RWPE2 (cell line): Measurements from ENCODE around the gene GIGYF1.
A peak's percentile ranks its signal among the peaks of the same experiment; 100 is the strongest.
"Not testable (repeated sequence)": the region's sequence is repeated elsewhere in the genome, so short reads cannot be mapped to it uniquely, and the experiment has no call there.

Source experiments
- ATAC-seq: fragments of 200-7000 bp; cut with Tn5 transposase; 3 replicates; pipeline ENCODE4 v1.9.1; 2021; ENCODE audit warnings: low read depth
- DNase-seq: peaks from one replicate; pipeline ENCODE4 v3.0.0-alpha.2; 2020; ENCODE audit warnings: low spot score
- H3K27ac ChIP-seq: fragments of 450-650 bp; 2 replicates; pipeline ENCODE4 v1.5.1; 2017; ENCODE audit warnings: mild to moderate bottlenecking; ENCODE audit not compliant: poor library complexity, severe bottlenecking
- H3K27me3 ChIP-seq: fragments of 250-450 bp; sonication (Bioruptor Pico); 2 replicates; pipeline ENCODE4 v1.5.1; 2021; ENCODE audit warnings: mild to moderate bottlenecking, moderate library complexity; ENCODE audit not compliant: insufficient read depth, poor library complexity, severe bottlenecking
- H3K36me3 ChIP-seq: fragments of 250-450 bp; sonication (Bioruptor Pico); 2 replicates; pipeline ENCODE4 v1.5.1; 2020; ENCODE audit warnings: low read depth, mild to moderate bottlenecking, moderate library complexity
- H3K4me1 ChIP-seq: fragments of 250-450 bp; sonication (Bioruptor Pico); 2 replicates; pipeline ENCODE4 v1.5.1; 2021; ENCODE audit warnings: mild to moderate bottlenecking, moderate library complexity; ENCODE audit not compliant: insufficient read depth, poor library complexity, severe bottlenecking
- H3K4me3 ChIP-seq: fragments of 250-450 bp; sonication (Bioruptor Pico); 2 replicates; pipeline ENCODE4 v1.5.1; 2021; ENCODE audit warnings: mild to moderate bottlenecking, moderate library complexity; ENCODE audit not compliant: severe bottlenecking
- H3K9me3 ChIP-seq: fragments of 250-450 bp; sonication (Bioruptor Pico); 2 replicates; pipeline ENCODE4 v1.5.1; 2021; ENCODE audit warnings: mild to moderate bottlenecking, moderate library complexity; ENCODE audit not compliant: severe bottlenecking
- CTCF ChIP-seq: fragments of 450-650 bp; IDR thresholded peaks from one replicate; pipeline ENCODE4 v1.5.1; 2017; ENCODE audit warnings: mild to moderate bottlenecking, moderate library complexity; ENCODE audit not compliant: poor library complexity, severe bottlenecking

The GIGYF1 gene

DNA sequence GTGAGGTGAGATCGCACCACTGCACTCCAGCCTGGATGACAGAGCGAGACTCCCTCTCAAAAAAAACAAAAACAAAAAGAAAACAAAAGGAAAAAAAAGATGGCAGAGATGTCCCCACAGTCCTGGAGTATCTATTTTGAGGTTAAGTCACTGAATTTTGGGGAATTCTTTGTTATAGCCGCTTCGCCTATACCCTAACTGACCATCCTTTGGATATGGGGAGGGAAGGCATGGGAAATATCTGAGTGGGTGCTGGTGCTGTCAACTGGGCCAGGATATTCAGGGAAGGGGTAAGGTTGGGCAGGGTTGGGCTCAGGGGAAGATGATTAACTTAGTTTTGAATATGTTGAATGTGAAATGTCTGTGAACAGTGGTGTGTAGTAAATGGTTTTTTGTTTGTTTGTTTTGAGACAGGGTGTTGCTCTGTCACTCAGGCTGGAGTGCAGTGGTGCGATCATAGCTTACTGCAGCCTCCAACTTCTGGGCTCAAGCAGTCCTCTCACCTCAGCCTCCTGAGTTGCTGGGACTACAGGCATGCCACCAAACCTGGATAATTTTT lies 28.8 kb downstream of the GIGYF1 start:
- H3K4me1 ChIP-seq = no peaks in the 10 kb centered on the region
- H3K27me3 ChIP-seq = no peaks in the 10 kb centered on the region
- H3K4me3 ChIP-seq = no peak overlapping the region
- ATAC-seq (no peak), DNase-seq (no peak)
- H3K9me3 ChIP-seq = no peaks in the 10 kb centered on the region
- H3K36me3 ChIP-seq = no peaks in the 10 kb centered on the region
- TF ChIP-seq CTCF = no peak
- H3K27ac ChIP-seq = no peak overlapping the region

DNA sequence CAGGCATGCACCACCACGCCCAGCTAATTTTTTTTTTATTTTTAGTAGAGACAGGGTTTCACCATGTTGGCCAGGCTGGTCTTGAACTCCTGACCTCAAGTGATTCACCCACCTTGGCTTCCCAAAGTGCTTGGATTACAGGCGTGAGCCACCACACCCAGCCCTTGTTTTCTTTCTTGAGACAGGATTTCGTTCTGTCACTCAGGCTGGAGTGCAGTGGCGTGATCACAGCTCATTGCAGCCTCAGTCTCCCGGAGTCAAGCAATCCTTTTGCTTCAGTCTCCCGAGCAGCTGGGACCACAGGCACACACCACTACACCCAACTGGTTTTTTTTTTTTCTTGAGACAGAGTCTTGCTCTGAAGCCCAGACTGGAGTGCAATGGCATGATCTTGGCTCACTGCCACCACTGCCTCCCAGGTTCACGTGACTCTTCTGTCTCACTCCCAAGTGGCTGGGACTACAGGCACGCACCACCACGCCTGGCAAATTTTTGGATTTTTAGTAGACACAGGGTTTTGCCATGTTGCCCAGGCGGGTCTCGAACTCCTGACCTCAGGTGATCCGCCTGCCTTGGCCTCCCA lies 31.8 kb downstream of the GIGYF1 start:
- not testable (repeated sequence) for DNase-seq, ATAC-seq

DNA sequence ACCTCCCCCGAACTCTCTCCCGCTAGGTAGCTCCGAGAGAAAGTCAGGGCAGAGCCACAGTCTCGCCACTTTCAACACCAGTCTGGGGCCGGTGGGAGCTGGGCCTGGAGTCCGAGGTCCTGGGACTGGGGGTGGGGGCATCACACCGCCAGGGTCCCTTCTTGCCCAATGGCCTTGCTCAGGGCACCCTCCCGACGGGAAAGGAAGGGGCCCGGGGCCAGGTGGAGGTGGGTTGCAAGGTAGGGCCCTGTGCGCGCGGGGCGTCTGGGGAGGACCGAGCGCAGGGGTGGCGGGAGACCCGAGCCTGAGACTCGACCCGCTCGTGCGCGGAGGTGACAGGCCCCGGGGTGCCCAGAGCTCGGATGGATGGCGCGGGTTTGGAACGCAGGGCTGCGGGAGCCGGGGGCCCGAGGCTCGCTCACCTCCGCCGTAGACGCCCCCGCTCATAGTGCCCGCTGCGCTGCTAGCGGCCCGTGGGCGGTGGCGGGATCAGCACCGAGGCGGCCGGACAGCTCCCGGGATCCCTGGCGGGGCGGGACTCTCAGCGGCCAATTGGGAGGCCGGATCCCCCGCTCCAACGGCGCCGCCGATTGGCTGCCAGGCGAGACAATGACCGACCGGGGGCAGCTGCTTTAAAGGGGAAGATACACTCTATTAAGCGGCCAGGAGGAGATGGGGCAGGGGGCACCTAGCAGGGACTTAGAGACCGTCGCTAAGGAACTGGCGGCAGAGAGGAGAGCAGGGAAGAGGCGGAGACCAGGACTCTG lies 38.0 kb downstream of the GIGYF1 start, which contains the start of gene ACTL6B:
ACTL6B (minus strand) TSS at position 541 of the 767 bp plus-strand sequence; CDS start at position 447, 94 bp downstream.
- no peak for TF ChIP-seq CTCF
- H3K4me1 ChIP-seq = no peaks in the 10 kb centered on the region
- no peak within 1 kb of the TSS for H3K4me3 ChIP-seq
- ATAC-seq (peak; percentile 48), DNase-seq (no peak)
- H3K27ac ChIP-seq = no peak within 1 kb of the TSS
- no peaks in the 10 kb centered on the region for H3K36me3 ChIP-seq
- H3K9me3 ChIP-seq = no peaks in the 10 kb centered on the region
- peaks cover 29% of the 10 kb centered on the region for H3K27me3 ChIP-seq

More for the DNA sequence above, 31.8 kb downstream of the GIGYF1 start:
- not testable (repeated sequence) for H3K27me3 ChIP-seq, H3K4me1 ChIP-seq, H3K27ac ChIP-seq, H3K4me3 ChIP-seq, H3K9me3 ChIP-seq, H3K36me3 ChIP-seq

DNA sequence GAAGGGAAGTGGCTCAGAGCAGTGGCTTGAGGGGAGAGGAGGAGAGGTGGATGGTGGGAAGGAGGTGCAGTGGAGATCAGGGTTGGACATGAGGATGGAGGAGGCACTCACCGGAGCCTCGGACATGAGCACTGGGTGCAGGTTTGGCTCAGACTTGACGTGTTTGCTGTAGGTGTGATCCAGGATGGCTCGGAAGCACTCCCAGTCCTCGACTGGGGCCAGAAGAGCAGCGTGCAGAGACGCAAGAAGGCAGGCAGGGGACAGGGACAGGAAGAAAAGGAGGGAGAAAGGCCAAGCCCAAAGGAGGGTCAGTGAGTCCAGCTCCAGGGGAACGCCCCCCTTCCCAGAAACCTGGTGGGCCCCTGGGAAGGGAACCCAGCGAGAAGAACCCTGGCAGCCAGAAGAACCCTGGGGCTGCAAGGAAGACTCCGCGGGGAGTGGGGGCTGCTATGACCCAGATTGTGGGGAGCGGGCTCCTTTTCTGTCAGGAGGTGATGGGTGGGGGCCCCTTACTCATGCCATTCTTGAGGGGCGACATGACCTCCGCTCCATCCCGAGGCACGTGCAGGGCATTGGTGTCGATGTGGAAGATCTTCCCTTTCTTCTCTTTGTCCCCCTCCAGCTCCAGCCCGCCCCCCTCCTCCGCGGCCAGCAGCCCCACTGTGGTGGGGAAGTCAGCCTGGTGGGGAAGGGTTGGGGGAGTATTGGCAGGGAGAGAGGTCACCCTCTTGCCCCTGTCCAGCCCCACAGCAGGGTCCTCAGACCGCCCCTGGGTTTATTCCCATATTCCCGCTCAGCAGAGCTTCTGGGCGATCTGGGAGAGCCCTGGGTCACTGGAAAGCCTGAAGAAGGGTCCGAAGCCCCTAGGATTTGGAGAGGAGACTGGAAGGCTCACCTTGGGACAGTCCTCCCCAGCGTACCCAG lies 38.9 kb downstream of the GIGYF1 start:
- H3K4me1 ChIP-seq = no peaks in the 10 kb centered on the region
- H3K4me3 ChIP-seq = no peak overlapping the region
- TF ChIP-seq CTCF = no peak
- no peaks in the 10 kb centered on the region for H3K9me3 ChIP-seq
- no peak for DNase-seq
- no peak for ATAC-seq
- H3K27ac ChIP-seq = no peak overlapping the region
- no peaks in the 10 kb centered on the region for H3K36me3 ChIP-seq
- H3K27me3 ChIP-seq = peaks cover 29% of the 10 kb centered on the region
